Ovary (tissue), 3 donors: ENCODE measurements around the gene PPP1R2.

Experiments
- POLR2A ChIP-seq: fragments of 450-650 bp; IDR thresholded peaks from one replicate; pipeline ENCODE4 v1.6.1; 2017; ENCODE audit warnings: antibody characterized with exemption, mild to moderate bottlenecking, moderate library complexity
- TF ChIP-seq, protein P1 (sequence below), 3 donors: fragments of 450-650 bp in 2 of 3; fragments of 200-600 bp in 1 of 3; IDR thresholded peaks; one replicate each; pipeline versions ENCODE4 v1.5.1 to v1.8.0; 2016 to 2022; ENCODE audit warnings: antibody characterized with exemption in 3 of 3, mild to moderate bottlenecking in 1 of 3
- donor health status: DM: no; HTN: no; CAD: no.

DNA sequence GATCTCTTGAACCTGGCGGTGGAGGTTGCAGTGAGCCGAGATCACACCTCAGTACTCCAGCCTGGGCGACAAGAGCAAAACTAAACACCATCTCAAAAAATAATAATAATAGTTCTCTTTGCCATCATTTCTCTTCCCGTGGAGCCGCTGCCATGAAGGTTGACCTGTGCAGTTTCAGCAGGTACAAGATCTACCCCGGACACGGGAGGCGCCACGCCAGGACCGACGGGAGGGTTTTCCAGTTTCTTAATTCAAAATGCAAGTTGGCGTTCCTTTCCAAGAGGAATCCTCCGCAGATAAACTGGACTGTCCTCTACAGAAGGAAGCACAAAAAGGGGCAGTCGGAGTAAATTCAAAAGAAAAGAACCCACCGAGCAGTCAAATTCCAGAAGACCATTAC lies 11.3 kb upstream of the PPP1R2 start:
- TF ChIP-seq, protein P1, sequence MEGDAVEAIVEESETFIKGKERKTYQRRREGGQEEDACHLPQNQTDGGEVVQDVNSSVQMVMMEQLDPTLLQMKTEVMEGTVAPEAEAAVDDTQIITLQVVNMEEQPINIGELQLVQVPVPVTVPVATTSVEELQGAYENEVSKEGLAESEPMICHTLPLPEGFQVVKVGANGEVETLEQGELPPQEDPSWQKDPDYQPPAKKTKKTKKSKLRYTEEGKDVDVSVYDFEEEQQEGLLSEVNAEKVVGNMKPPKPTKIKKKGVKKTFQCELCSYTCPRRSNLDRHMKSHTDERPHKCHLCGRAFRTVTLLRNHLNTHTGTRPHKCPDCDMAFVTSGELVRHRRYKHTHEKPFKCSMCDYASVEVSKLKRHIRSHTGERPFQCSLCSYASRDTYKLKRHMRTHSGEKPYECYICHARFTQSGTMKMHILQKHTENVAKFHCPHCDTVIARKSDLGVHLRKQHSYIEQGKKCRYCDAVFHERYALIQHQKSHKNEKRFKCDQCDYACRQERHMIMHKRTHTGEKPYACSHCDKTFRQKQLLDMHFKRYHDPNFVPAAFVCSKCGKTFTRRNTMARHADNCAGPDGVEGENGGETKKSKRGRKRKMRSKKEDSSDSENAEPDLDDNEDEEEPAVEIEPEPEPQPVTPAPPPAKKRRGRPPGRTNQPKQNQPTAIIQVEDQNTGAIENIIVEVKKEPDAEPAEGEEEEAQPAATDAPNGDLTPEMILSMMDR (IDR thresholded peaks at IDR 0.05), result no peak
- no peak for TF ChIP-seq POLR2A
